ENCODE data around the gene CLEC2L. TPM values are rescaled to one million over a fixed set of nuclear protein-coding genes. Genes with fewer than 3 reads are reported as not detected.

CLEC2L gene
- total RNA-seq, 2 donors from 2014 or later = 0.57 TPM; not detected in 1

DNA sequence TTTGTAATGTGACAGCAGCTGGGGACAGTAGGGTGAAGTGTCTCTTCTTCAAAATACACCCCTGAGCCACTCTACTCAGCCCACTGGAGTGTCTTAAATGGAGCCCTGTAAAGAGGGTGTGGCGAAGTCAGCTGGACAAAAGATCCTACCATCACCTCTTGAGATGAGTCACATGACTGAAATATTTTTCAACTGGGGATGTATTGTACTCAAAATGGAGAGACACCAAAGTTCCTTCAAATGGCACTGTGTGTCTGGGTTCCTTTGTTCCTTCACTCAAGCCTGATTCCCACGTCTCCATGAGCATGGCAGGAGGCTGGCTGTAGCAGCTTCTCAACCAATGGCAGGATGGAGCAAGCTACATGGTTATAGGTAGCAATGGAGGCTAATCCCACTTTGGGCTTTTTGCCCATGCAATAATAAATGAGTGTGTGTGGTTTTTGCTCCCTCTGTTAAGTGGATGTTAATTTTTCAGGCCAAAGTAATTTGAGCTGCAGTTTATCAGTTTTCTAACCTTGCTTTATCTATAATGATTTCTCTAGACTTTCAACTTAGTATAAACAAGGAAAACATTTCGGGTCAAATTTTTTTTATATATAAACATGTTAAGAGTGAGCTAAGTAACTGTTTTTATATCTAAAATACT is 68.2 kb downstream of the CLEC2L start:
- no peak for DNase-seq (ENCODE audit: low spot score)
- intact Hi-C loops (cut with DNase I) = no loop called here

- intact Hi-C loops (cut with DNase I) = no loop called here
- DNase-seq (ENCODE audit: low spot score) = no peak
Measured at GRCh38 chr7:139592801-139593461, 69.4 kb downstream of the CLEC2L start.

- DNase-seq (ENCODE audit: low spot score) = no peak
Measured at GRCh38 chr7:139594090-139594489, 70.6 kb downstream of the CLEC2L start.

More at GRCh38 chr7:139594090-139594489, 70.6 kb downstream of the CLEC2L start:
- intact Hi-C loops (cut with DNase I) = no loop called here

Other genes with a start within 250 kb of the CLEC2L start
- gene FMC1, start 182.3 kb upstream of the CLEC2L start, total RNA-seq = 10 to 100 TPM in 1 of 2 donors, 1 to 10 TPM in 1; 7.9 to 12.8 TPM
- gene LUC7L2, start 163.8 kb upstream of the CLEC2L start, total RNA-seq = 10 to 100 TPM; 74.9 to 77.5 TPM
- not detected for gene KLRG2, start 40.0 kb upstream of the CLEC2L start, total RNA-seq

All from posterior vena cava (tissue), 2 donors.